HG02642 (cell line): ENCODE results near the gene SPAG5.
A peak's percentile ranks its signal among the peaks of the same experiment; 100 is the strongest.
"Not testable (repeated sequence)": the region's sequence is repeated elsewhere in the genome, so short reads cannot be mapped to it uniquely, and the experiment has no call there.

Experiments
- ATAC-seq: cut with Tn5 transposase; IDR thresholded peaks from one replicate; pipeline ENCODE4 v1.9.1; 2021; ENCODE audit warnings: mild to moderate bottlenecking; ENCODE audit not compliant: unreplicated experiment, poor library complexity

The SPAG5 gene

DNA sequence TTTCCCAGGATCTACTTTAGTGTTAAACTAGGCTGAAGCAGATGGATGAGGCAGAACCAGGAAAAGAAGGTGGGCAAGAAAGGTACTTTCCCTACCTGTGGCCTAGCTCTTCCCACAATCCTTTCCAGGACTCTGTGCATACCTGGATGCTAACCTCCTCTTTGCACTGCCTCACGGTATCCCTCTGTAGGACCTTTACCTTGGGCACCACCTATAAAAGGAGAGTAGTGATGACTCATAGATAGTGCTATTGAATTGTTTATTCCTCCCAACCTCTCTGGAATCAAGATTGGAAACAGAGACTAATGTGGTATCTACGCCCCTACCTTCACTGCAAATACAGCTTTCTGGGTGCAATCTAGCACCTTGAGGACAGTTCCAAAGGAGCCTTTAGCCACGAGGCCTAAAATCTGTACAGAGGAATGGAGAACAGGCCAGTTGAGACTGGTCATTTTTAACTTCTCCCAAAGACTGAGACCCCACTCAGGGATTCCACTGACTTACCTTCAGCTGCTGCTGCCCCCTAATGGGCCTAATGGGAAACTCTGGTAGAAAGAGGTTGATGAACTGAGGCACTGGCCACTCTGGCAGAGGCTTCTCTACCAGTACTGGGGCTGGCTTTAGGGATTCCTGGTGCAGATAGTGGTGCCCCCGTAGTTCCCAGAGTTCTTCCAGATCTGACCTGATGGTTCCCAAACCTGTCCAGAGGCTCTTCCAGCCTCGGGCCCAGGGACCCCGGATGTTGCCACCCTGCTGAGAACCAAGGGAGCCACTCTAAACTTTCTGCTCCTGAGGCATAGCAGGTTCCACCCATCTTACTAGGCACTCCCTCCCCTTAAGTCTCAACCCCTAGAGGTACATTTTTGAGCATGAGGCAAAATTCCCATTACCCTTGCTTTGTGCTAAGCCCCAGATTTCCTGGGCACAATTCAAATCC is 14.4 kb upstream of the SPAG5 start:
- ATAC-seq = no peak

DNA sequence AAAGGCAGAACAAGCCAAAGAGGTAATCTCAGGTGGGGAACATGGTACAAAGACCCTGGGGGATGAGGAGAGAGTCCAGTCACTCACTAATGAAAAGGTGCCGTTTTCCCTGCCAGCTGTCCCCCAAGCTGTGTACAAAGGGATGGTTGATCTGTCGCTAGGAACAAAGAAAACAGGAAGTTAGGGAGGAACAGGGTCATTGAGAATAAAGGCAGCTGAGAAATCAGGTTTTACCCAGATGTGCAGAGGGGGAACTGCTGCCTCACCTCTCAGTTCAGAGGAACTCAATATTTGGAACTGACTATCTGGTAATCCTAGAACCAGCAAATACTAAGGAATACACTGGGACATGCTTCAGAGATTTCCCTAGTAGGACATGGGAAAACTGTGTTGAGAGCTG is 13.7 kb upstream of the SPAG5 start:
- ATAC-seq = no peak

DNA sequence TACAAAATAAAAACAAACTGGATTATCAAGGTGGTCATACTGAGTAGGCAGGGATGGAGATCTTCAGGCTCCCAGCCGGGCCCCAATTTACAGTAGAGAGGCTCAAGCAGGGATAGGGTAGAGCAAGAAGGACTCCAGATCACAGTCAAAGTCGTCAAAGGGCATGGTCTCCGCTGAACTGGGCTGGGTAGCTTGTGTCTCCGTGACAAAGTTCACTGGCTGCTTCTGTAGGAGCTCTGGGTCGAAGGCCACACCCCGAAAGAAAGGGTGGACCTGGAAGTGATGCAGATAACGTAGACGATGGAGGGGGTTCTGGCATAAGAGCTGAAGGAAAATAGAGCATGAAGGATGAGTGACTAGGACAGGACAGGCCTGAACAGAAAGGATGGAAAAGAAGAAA is 11.6 kb upstream of the SPAG5 start:
- no peak for ATAC-seq

DNA sequence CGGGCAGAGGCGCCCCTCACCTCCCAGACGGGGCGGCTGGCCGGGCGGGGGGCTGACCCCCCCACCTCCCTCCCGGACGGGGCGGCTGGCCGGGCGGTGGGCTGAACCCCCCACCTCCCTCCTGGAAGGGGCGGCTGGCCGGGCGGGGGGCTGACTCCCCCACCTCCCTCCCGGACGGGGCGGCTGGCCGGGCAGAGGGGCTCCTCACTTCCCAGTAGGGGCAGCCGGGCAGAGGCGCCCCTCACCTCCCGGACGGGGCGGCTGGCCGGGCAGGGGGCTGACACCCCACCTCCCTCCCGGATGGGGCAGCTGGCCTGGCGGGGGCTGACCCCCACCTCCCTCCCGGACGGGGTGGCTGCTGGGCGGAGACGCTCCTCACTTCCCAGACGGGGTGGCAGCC is 5.2 kb upstream of the SPAG5 start:
- not testable (repeated sequence) for ATAC-seq

DNA sequence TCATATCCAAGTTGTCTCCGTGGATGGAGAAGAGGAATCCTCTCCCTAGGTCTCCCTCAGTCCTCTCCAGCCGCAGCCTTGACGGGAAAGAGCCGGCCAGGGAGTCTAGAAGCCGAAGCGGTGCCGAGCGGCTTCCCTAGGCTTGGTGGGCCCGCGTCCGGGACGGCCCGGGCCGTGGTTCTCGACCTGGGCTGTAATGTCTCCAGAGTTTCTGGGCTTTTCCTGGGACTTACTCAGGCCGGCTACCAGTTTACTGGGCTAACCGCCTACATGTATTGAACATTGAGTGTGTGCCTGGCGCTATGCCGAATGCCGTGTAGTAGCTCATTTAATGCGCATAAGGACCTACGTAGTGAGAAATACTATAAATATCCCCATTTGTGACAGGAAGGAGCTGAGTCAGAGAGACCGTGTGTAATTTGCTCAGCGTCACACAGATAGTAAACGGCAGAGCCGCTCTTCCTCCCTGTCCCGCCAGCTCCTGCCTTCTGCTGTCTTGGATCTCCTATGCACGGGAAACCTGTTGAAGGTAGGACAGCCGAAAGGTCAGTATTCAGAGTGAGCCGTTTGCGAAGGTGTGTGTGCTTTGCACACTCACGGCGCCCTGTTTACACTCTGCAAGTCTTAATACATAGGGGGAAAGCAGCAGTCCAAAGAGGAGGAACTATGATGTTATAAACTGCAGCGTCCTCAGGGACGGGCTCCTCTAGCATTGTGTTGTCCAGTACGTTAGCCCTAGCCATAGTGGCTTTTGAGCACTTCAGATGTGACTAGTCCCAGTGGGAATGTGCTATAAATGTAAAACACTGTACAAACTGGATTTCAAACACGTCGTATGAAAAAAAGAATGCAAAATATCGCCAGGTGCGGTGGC is 723 bp upstream of the SPAG5 start:
- ATAC-seq = peak; percentile 45

DNA sequence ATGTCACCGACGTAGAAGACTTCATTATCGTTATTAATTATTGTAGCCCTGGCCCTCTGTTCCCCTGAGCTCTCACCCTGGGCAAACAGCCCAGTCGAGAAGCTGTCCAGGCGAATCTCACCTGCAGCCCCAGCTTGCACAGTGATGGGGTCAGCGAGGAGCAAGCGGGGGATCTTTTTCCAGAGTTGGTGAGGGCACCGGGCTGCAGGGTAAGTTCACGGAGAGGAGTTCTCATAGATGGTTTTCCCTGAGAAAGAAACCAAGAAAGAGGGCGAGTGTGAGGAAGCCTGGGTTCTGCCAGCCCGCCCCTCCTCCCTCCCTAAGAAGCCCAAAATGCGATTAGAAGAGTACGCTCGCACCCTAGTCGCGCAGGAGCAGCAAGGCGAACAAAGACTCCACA is 436 bp downstream of the SPAG5 start:
- ATAC-seq = peak; percentile 7

- ATAC-seq = no peak
Measured at GRCh38 chr17:28597606-28598383, 1.0 kb downstream of the SPAG5 start.

DNA sequence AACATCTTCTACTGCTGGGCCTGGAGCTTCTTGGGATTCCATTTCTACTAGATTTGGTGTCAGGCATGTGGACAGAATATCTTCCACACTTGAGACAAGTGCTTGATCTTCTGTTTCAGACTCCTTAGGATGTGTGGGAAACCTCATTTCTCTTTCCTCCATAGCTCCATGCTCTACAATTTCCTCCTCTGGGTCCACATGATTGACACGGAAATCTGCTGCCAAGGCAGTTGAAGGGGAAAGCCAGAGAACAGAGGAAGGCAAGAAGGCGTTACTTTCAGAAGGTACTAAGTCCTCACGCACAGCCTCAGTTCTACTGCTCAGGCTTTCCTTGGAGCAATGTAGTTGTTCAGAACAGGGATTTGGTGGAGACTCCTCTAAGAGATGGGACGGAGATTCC is 6.6 kb downstream of the SPAG5 start:
- ATAC-seq = no peak

DNA sequence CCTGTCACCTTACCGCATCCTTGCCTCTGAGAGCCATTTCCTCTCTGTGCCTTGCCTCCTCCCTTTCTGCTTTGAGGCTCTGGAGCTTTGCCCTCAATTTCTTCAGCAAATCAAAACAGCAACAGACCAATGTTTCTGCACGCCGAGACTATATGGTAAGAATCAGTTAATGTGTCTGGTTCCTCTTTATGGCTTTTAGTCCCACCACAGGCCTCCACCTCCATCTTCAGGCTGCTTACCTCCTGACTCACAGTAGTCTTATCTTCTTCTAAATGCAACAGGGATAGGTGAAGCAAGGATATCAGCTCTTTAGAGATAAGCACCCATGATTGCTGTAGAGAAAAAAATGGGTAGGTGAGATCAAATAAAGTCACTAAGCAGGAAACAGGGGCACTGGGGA is 13.0 kb downstream of the SPAG5 start:
- no peak for ATAC-seq

- no peak for ATAC-seq
Measured at GRCh38 chr17:28584434-28584833, 14.4 kb downstream of the SPAG5 start.

DNA sequence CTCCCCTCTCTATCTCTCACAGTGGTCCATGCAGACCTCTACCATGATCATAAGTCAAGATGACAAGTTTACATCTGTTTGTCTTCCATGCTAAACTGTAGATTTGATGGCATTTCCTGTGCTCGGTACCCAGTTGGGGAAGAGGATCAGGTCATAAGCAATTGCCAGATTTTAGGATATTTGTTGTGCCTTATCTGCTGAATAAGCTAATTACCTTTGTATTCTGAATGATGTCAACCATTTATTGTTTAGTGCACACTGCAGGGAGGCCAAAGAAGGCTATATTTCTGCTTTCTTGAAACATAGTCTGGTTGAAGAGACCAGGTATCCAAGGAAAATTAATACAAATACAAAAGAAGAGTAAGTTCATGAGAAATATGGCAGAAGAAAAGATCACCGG is 16.3 kb downstream of the SPAG5 start:
- ATAC-seq = no peak

GRCh38 chr17:28580959-28581358 is 17.9 kb downstream of the SPAG5 start:
- ATAC-seq = no peak

DNA sequence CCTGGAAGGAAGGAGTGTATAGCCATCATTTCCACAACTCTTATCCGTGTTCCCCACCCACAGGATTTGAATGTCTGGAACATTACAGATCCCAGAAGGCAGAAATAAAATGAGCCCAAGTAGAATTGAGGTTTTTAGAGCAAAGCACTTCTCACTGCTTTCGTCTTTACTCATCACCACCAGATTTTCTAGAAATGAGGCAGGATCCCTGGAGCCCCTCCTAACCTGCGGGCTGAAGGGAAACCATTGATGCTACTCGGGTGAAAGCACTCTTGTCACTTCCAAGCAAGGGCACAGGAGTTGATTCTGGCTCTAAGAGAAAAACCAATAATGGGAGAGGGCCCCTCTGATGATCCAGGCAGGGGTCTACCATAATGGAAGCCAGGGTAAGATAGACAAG is 19.3 kb downstream of the SPAG5 start:
- ATAC-seq = no peak

GRCh38 chr17:28578246-28579195 is 20.3 kb downstream of the SPAG5 start:
- ATAC-seq = no peak

GRCh38 chr17:28577466-28577824 is 21.4 kb downstream of the SPAG5 start:
- no peak for ATAC-seq

- ATAC-seq = peak; percentile 88
Measured at GRCh38 chr17:28576758-28577465, 21.9 kb downstream of the SPAG5 start, which contains the start of gene ALDOC. Gene ALDOC, minus strand, starts transcription at chr17:28576895. Its CDS starts 1,363 bp downstream, at chr17:28575532.

- ATAC-seq = not testable (repeated sequence)
Measured at GRCh38 chr17:28576016-28576415, 22.8 kb downstream of the SPAG5 start.

GRCh38 chr17:28575126-28575795 is 23.6 kb downstream of the SPAG5 start:
- ATAC-seq = no peak
